Nephron progenitor cell (in vitro differentiated cells): ENCODE data around the gene NR2F1-AS1.

Experiments
- DNase-seq: peaks from one replicate; pipeline ENCODE4 v3.0.0; 2021
- H3K27ac Mint-ChIP-seq: 2 replicates; pipeline ENCODE4 v1.8.0; 2021; ENCODE audit warnings: mild to moderate bottlenecking, moderate library complexity, mixed read lengths
- H3K27me3 Mint-ChIP-seq: 2 replicates; pipeline ENCODE4 v1.8.0; 2021; ENCODE audit warnings: mild to moderate bottlenecking, low read depth, mixed read lengths; ENCODE audit not compliant: poor library complexity
- H3K36me3 Mint-ChIP-seq: 2 replicates; pipeline ENCODE4 v1.8.0; 2021; ENCODE audit warnings: low read depth, mixed read lengths
- H3K4me1 Mint-ChIP-seq: 2 replicates; pipeline ENCODE4 v1.8.0; 2021; ENCODE audit warnings: mixed read lengths
- H3K4me3 Mint-ChIP-seq: 2 replicates; pipeline ENCODE4 v1.8.0; 2021; ENCODE audit warnings: mild to moderate bottlenecking, moderate library complexity, mixed read lengths
- H3K9me3 Mint-ChIP-seq: 2 replicates; pipeline ENCODE4 v1.8.0; 2021; ENCODE audit warnings: mild to moderate bottlenecking, moderate library complexity, mixed read lengths
- CTCF ChIP-seq: fragments of 200-600 bp; sonication (generic); IDR thresholded peaks from 2 replicates; pipeline ENCODE4 v1.5.0; 2021; ENCODE audit warnings: antibody characterized with exemption

NR2F1-AS1 gene

GRCh38 chr5:93592883-93593282 lies 11.9 kb upstream of the NR2F1-AS1 start:
- H3K4me1 Mint-ChIP-seq = peaks cover 88% of the 10 kb centered on the region
- no peak for DNase-seq
- H3K27me3 Mint-ChIP-seq = peaks cover 24% of the 10 kb centered on the region
- H3K9me3 Mint-ChIP-seq = peaks cover 9% of the 10 kb centered on the region
- H3K4me3 Mint-ChIP-seq = peak overlapping the region; percentile 74
- peak overlapping the region; percentile 71 for H3K27ac Mint-ChIP-seq
- peaks cover 76% of the 10 kb centered on the region for H3K36me3 Mint-ChIP-seq
- no peak for TF ChIP-seq CTCF

DNA sequence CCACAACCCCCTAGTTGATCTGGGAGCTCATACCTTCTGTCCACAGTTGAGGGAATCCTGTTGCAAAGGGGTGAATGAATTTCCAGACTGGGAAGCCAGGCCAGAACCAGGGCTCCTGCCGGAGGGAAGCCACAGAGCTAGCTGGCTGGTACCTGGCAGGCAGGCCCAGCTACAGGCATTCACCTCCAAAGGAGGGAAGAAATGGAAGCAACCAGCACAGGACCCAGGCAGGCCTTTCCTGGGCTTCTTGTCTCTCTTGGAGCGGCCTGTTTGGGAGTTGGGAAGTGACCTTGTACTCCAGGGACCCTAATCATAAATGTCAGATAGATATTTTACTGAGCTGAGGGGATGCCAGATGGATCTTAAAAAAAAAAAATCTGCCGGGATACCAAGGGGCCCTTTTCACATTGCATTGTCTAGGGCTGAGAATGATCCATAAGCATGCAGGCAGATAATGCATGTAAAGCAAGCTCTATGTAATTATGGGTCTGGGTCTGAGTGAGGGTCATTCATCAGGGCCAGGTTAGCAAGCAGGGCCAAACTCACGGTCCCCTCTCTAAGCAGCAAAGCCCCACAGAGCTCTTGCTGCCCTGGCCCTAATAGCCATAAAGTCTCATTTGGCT lies 10.4 kb upstream of the NR2F1-AS1 start:
- Mint-ChIP-seq H3K4me3 (peak overlapping the region; percentile 98), H3K9me3 (peaks cover 9% of the 10 kb centered on the region), H3K36me3 (peaks cover 89% of the 10 kb centered on the region), H3K27me3 (peaks cover 34% of the 10 kb centered on the region), H3K27ac (no peak overlapping the region), H3K4me1 (peaks cover 95% of the 10 kb centered on the region)
- no peak for TF ChIP-seq CTCF
- no peak for DNase-seq

DNA sequence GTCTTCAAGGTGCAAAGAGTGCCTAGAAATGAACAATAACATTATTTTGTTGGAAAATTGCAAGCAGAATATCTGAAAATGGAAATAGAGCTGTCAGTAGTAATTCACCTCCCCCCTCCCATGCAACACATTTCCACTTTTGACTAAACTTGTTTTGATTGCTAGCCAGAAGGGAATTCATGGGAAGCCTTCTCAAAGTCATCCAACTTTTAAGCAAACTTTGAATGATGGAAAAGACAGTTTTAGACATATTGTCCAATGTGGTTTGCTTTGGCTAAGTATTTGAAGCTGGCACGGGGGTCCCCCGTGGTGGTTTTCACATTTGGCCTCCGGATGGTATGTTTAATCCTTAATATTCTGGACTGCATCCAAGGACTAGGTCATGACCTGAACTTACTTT lies 9.5 kb upstream of the NR2F1-AS1 start:
- DNase-seq = no peak
- Mint-ChIP-seq H3K36me3 (peaks cover 97% of the 10 kb centered on the region), H3K9me3 (peaks cover 9% of the 10 kb centered on the region), H3K27me3 (peaks cover 34% of the 10 kb centered on the region), H3K27ac (no peak overlapping the region), H3K4me1 (peaks cover 86% of the 10 kb centered on the region), H3K4me3 (peak overlapping the region; percentile 98)
- TF ChIP-seq CTCF = no peak

- TF ChIP-seq CTCF = no peak
- Mint-ChIP-seq H3K27me3 (peaks cover 34% of the 10 kb centered on the region), H3K4me3 (peak overlapping the region; percentile 98), H3K9me3 (peaks cover 9% of the 10 kb centered on the region), H3K27ac (no peak overlapping the region), H3K36me3 (peaks cover 92% of the 10 kb centered on the region), H3K4me1 (peaks cover 79% of the 10 kb centered on the region)
- DNase-seq = no peak
These were observed 8.8 kb upstream of the NR2F1-AS1 start for GRCh38 chr5:93589829-93590215.

DNA sequence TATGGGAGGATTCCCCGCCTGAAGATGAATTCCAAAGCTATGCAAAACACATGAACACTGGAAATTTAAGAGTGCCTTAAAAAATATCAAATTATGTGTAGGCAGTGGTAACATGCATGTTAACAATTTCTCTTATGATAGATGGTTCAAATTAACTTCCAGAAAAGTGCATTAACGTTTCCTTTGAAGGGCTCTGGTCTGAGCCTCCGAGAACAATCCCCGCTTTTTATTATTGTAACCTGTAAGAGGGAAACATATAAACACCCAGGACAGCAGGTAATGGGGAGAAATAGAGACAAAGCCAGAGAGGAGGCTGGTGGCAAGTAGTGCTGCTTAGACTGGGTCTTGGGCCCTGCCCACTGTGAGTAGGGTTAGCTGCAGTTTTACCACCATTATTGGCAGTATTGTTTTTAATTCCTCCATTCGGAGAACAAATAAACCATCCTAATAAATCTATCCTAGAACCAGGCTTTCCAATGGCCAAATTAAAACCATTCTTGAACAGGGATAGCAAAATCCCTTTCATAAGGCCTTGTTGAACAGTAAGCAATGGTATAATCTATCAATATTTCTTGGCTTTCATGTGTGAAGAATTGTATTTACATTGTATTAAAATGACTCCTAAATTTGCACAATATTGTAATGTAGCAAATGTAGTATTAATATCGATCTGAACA lies 8.3 kb upstream of the NR2F1-AS1 start:
- H3K4me3 Mint-ChIP-seq = peak overlapping the region; percentile 98
- peaks cover 9% of the 10 kb centered on the region for H3K9me3 Mint-ChIP-seq
- peaks cover 87% of the 10 kb centered on the region for H3K36me3 Mint-ChIP-seq
- no peak for DNase-seq
- H3K4me1 Mint-ChIP-seq = peaks cover 74% of the 10 kb centered on the region
- peak overlapping the region; percentile 97 for H3K27ac Mint-ChIP-seq
- no peak for TF ChIP-seq CTCF
- H3K27me3 Mint-ChIP-seq = peaks cover 34% of the 10 kb centered on the region
